DND-41 (cell line): Measurements from ENCODE around the gene OLFML2A.

Source experiments
- CTCF ChIP-seq: IDR thresholded peaks from 2 replicates; pipeline ENCODE4 v1.5.1; 2012; ENCODE audit warnings: borderline replicate concordance, low read length, moderate library complexity, mild to moderate bottlenecking; ENCODE audit not compliant: poor library complexity, severe bottlenecking; ENCODE audit errors: extremely low read depth
- EZH2 ChIP-seq: IDR thresholded peaks from 3 replicates; pipeline ENCODE4 v1.6.1; 2012; ENCODE audit warnings: borderline replicate concordance, low read depth, mild to moderate bottlenecking, moderate library complexity, low read length, inconsistent platforms; ENCODE audit not compliant: severe bottlenecking

DNA sequence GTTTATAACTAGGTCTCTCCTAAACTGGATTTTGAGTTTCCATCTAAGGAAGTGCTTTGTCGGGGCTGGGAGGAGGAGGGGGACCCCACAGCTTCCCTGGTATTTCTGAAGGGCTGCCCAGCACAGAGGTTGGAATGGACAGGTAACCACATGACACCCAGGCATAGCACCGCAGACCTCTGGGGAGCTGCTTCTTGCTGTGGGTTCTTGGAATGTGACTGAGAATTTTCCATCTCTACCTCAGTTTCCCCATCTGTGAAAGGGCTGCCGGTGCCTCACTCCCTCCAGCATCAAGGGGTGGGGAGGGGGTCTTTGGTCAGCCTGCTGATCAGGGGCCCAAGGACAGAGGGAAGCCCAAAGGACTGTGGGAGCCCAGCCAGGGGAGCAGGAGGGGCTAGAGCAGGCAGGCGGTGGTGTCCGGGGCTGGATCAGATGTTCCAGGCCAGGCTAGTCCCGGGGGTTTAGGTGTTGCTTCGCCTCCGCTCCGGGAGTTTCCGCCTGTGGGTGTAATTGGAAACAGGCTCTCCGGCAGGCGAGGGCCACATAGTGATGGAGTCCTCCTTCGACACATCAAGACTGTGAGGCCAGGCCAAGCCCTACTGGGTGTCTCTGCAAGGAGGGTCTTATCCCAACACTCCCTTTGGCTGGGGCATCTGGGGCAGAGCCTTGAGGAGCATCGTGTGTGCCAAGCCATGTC, 3.3 kb downstream of the OLFML2A start:
- TF ChIP-seq CTCF: no peak
- no peak for TF ChIP-seq EZH2
